ENCODE results near the gene ADCY7.

ADCY7 gene

GRCh38 chr16:50275428-50276325, 9.3 kb downstream of the ADCY7 start:
- Mint-ChIP-seq H3K36me3 (peaks cover 4% of the 10 kb centered on the region), H3K9me3 (peaks cover 3% of the 10 kb centered on the region), H3K4me1 (peaks cover 64% of the 10 kb centered on the region), H3K4me3 (peak overlapping the region; percentile 98), H3K27ac (peak overlapping the region; percentile 96), H3K27me3 (no peaks in the 10 kb centered on the region)
- no peak for DNase-seq (ENCODE audit: low spot score in 2 of 2)
- ATAC-seq (ENCODE audit: low read depth): peak; percentile 23

GRCh38 chr16:50276326-50276640, 9.9 kb downstream of the ADCY7 start:
- Mint-ChIP-seq H3K27ac (peak overlapping the region; percentile 96), H3K27me3 (no peaks in the 10 kb centered on the region), H3K4me1 (peaks cover 65% of the 10 kb centered on the region), H3K4me3 (peak overlapping the region; percentile 98), H3K36me3 (peaks cover 4% of the 10 kb centered on the region), H3K9me3 (peaks cover 3% of the 10 kb centered on the region)
- ATAC-seq (ENCODE audit: low read depth) (no peak), DNase-seq (ENCODE audit: low spot score in 2 of 2) (no peak)

GRCh38 chr16:50276801-50277555, 10.6 kb downstream of the ADCY7 start:
- DNase-seq (ENCODE audit: low spot score in 2 of 2) (no peak), ATAC-seq (ENCODE audit: low read depth) (peak; percentile 16)
- peaks cover 3% of the 10 kb centered on the region for H3K9me3 Mint-ChIP-seq
- H3K36me3 Mint-ChIP-seq: peaks cover 4% of the 10 kb centered on the region
- peaks cover 64% of the 10 kb centered on the region for H3K4me1 Mint-ChIP-seq
- peak overlapping the region; percentile 70 for H3K4me3 Mint-ChIP-seq
- no peaks in the 10 kb centered on the region for H3K27me3 Mint-ChIP-seq
- peak overlapping the region; percentile 90 for H3K27ac Mint-ChIP-seq

- ATAC-seq (ENCODE audit: low read depth) (no peak), DNase-seq (ENCODE audit: low spot score in 2 of 2) (no peak)
- Mint-ChIP-seq H3K36me3 (peaks cover 4% of the 10 kb centered on the region), H3K4me3 (peak overlapping the region; percentile 57), H3K27ac (peak overlapping the region; percentile 90), H3K9me3 (peaks cover 3% of the 10 kb centered on the region), H3K27me3 (no peaks in the 10 kb centered on the region), H3K4me1 (peaks cover 67% of the 10 kb centered on the region)
Observed at GRCh38 chr16:50278251-50278650, 11.9 kb downstream of the ADCY7 start.

- Mint-ChIP-seq H3K36me3 (peaks cover 4% of the 10 kb centered on the region), H3K9me3 (peaks cover 3% of the 10 kb centered on the region), H3K27ac (peak overlapping the region; percentile 90), H3K4me3 (peak overlapping the region; percentile 32), H3K4me1 (peaks cover 68% of the 10 kb centered on the region), H3K27me3 (no peaks in the 10 kb centered on the region)
- ATAC-seq (ENCODE audit: low read depth): no peak
- no peak for DNase-seq (ENCODE audit: low spot score in 2 of 2)
Observed at GRCh38 chr16:50279504-50279865, 13.1 kb downstream of the ADCY7 start.

- peaks cover 3% of the 10 kb centered on the region for H3K9me3 Mint-ChIP-seq
- no peak for DNase-seq (ENCODE audit: low spot score in 2 of 2)
- peak overlapping the region; percentile 90 for H3K27ac Mint-ChIP-seq
- peak overlapping the region; percentile 78 for H3K4me3 Mint-ChIP-seq
- H3K4me1 Mint-ChIP-seq: peaks cover 72% of the 10 kb centered on the region
- H3K36me3 Mint-ChIP-seq: peaks cover 8% of the 10 kb centered on the region
- H3K27me3 Mint-ChIP-seq: no peaks in the 10 kb centered on the region
- ATAC-seq (ENCODE audit: low read depth): no peak
Observed at GRCh38 chr16:50280932-50281331, 14.6 kb downstream of the ADCY7 start.

- Mint-ChIP-seq H3K27me3 (no peaks in the 10 kb centered on the region), H3K9me3 (peaks cover 3% of the 10 kb centered on the region), H3K4me1 (peaks cover 73% of the 10 kb centered on the region), H3K4me3 (peak overlapping the region; percentile 78), H3K27ac (peak overlapping the region; percentile 78), H3K36me3 (peaks cover 12% of the 10 kb centered on the region)
- DNase-seq (ENCODE audit: low spot score in 2 of 2) (no peak), ATAC-seq (ENCODE audit: low read depth) (no peak)
Observed at GRCh38 chr16:50281391-50282009, 15.1 kb downstream of the ADCY7 start.

- Mint-ChIP-seq H3K9me3 (peaks cover 3% of the 10 kb centered on the region), H3K4me1 (peaks cover 70% of the 10 kb centered on the region), H3K36me3 (peaks cover 15% of the 10 kb centered on the region), H3K27me3 (no peaks in the 10 kb centered on the region), H3K4me3 (peak overlapping the region; percentile 78), H3K27ac (peak overlapping the region; percentile 78)
- ATAC-seq (ENCODE audit: low read depth): peak; percentile 97
- DNase-seq (ENCODE audit: low spot score in 2 of 2): peak; percentile 75 to 88
Observed at GRCh38 chr16:50282010-50282538, 15.7 kb downstream of the ADCY7 start.

- Mint-ChIP-seq H3K27ac (peak overlapping the region; percentile 21), H3K4me3 (peak overlapping the region; percentile 64), H3K4me1 (peaks cover 65% of the 10 kb centered on the region), H3K36me3 (peaks cover 17% of the 10 kb centered on the region), H3K27me3 (no peaks in the 10 kb centered on the region), H3K9me3 (peaks cover 3% of the 10 kb centered on the region)
- DNase-seq (ENCODE audit: low spot score in 2 of 2) (no peak), ATAC-seq (ENCODE audit: low read depth) (no peak)
Observed at GRCh38 chr16:50282955-50283631, 16.7 kb downstream of the ADCY7 start.

GRCh38 chr16:50284131-50284911, 18.0 kb downstream of the ADCY7 start:
- DNase-seq (ENCODE audit: low spot score in 2 of 2) (no peak), ATAC-seq (ENCODE audit: low read depth) (no peak)
- Mint-ChIP-seq H3K27me3 (no peaks in the 10 kb centered on the region), H3K27ac (peak overlapping the region; percentile 21), H3K4me1 (peaks cover 56% of the 10 kb centered on the region), H3K9me3 (no peaks in the 10 kb centered on the region), H3K4me3 (peak overlapping the region; percentile 64), H3K36me3 (peaks cover 18% of the 10 kb centered on the region)

GRCh38 chr16:50285406-50286003, 19.2 kb downstream of the ADCY7 start:
- Mint-ChIP-seq H3K27me3 (no peaks in the 10 kb centered on the region), H3K4me1 (peaks cover 47% of the 10 kb centered on the region), H3K27ac (peak overlapping the region; percentile 31), H3K9me3 (no peaks in the 10 kb centered on the region), H3K4me3 (peak overlapping the region; percentile 5), H3K36me3 (peaks cover 21% of the 10 kb centered on the region)
- DNase-seq (ENCODE audit: low spot score in 2 of 2) (no peak), ATAC-seq (ENCODE audit: low read depth) (no peak)

- H3K4me1 Mint-ChIP-seq: peaks cover 41% of the 10 kb centered on the region
- H3K36me3 Mint-ChIP-seq: peaks cover 21% of the 10 kb centered on the region
- H3K27me3 Mint-ChIP-seq: no peaks in the 10 kb centered on the region
- ATAC-seq (ENCODE audit: low read depth) (no peak), DNase-seq (ENCODE audit: low spot score in 2 of 2) (no peak)
- H3K27ac Mint-ChIP-seq: no peak overlapping the region
- H3K9me3 Mint-ChIP-seq: no peaks in the 10 kb centered on the region
- no peak overlapping the region for H3K4me3 Mint-ChIP-seq
Observed at GRCh38 chr16:50286681-50287080, 20.3 kb downstream of the ADCY7 start.

GRCh38 chr16:50288026-50288425, 21.7 kb downstream of the ADCY7 start:
- Mint-ChIP-seq H3K4me3 (no peak overlapping the region), H3K4me1 (peaks cover 34% of the 10 kb centered on the region), H3K27ac (no peak overlapping the region), H3K36me3 (peaks cover 21% of the 10 kb centered on the region), H3K27me3 (no peaks in the 10 kb centered on the region), H3K9me3 (no peaks in the 10 kb centered on the region)
- ATAC-seq (ENCODE audit: low read depth) (no peak), DNase-seq (ENCODE audit: low spot score in 2 of 2) (no peak)
